MM.1S (cell line): Measurements from ENCODE around the gene QSOX1.

Source experiments
- CTCF ChIP-seq: fragments of 300-600 bp; sonication (generic); IDR thresholded peaks from 2 replicates; pipeline ENCODE4 v1.5.1; 2016; ENCODE audit warnings: antibody characterized with exemption, low read length, mixed read lengths
- EZH2 ChIP-seq: fragments of 300-600 bp; sonication (generic); optimal IDR thresholded peaks from 2 replicates; pipeline ENCODE3; 2017; ENCODE audit warnings: low read depth, mild to moderate bottlenecking, antibody characterized with exemption, low read length, mixed read lengths
- EZH2phosphoT487 ChIP-seq: fragments of 300-600 bp; sonication (generic); IDR thresholded peaks from 2 replicates; pipeline ENCODE4 v1.6.1; 2018; ENCODE audit warnings: antibody characterized with exemption, low read length

- no peak for TF ChIP-seq CTCF
- TF ChIP-seq EZH2, result no peak
- no peak for TF ChIP-seq EZH2phosphoT487
Observed at GRCh38 chr1:180250499-180250770, 95.8 kb downstream of the QSOX1 start.
